Right lobe of liver (tissue), 4 donors: ENCODE data around the gene OSCP1.

ENCODE experiments used
- POLR2A ChIP-seq: fragments of 450-650 bp; IDR thresholded peaks from one replicate; pipeline ENCODE4 v1.6.1; 2017; ENCODE audit warnings: antibody characterized with exemption, mild to moderate bottlenecking
- TF ChIP-seq, protein P1 (sequence below), 4 donors: fragments of 200-600 bp in 3 of 4; fragments of 450-650 bp in 1 of 4; IDR thresholded peaks; one replicate each; pipeline versions ENCODE4 v1.5.1 to v1.8.0; 2016 to 2022; ENCODE audit warnings: antibody characterized with exemption in 4 of 4, mild to moderate bottlenecking in 2 of 4
- donor health status: DM: no; HTN: no; CAD: no.
- donor health status: DM: no; HTN: no; CAD: no.
- donor health status: DM: no; HTN: yes; CAD: no.

DNA sequence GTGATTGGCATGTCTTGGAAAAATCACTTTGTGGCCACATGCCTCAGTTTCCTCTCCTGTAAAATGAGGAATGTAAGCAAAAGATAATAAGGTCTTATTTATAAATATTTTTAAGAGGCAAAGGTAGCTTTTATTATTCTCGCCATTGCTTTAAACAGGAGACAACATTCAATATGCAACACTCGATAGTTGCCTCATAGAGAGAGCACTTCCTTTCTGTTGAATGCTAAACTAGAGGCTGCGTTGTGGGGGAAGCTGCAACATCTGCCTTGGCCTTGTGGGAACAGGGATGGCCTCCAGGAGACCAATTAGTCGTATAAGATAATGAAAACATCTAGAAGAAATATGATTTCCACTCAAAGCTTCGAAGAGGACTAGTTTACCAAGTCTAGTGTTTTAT lies 3.5 kb downstream of the OSCP1 start:
- TF ChIP-seq, protein P1, sequence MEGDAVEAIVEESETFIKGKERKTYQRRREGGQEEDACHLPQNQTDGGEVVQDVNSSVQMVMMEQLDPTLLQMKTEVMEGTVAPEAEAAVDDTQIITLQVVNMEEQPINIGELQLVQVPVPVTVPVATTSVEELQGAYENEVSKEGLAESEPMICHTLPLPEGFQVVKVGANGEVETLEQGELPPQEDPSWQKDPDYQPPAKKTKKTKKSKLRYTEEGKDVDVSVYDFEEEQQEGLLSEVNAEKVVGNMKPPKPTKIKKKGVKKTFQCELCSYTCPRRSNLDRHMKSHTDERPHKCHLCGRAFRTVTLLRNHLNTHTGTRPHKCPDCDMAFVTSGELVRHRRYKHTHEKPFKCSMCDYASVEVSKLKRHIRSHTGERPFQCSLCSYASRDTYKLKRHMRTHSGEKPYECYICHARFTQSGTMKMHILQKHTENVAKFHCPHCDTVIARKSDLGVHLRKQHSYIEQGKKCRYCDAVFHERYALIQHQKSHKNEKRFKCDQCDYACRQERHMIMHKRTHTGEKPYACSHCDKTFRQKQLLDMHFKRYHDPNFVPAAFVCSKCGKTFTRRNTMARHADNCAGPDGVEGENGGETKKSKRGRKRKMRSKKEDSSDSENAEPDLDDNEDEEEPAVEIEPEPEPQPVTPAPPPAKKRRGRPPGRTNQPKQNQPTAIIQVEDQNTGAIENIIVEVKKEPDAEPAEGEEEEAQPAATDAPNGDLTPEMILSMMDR (IDR thresholded peaks at IDR 0.05) = no peak
- TF ChIP-seq POLR2A = no peak
